Activated CD4-positive, alpha-beta T cell treated with anti-CD3 and anti-CD28 coated beads, Interleukin-2, amount 10 ng/mL, durations not matched to agents 7 days and 5 days (primary cell): ENCODE results near the gene ANKRD65. TPM values are rescaled to one million over a fixed set of nuclear protein-coding genes. Genes with fewer than 3 reads are reported as not detected.
"Not testable (repeated sequence)": the region's sequence is repeated elsewhere in the genome, so short reads cannot be mapped to it uniquely, and the experiment has no call there.

Source experiments
- CTCF ChIA-PET: fragments of 350-600 bp; sonication (Branson Sonifier 250); formaldehyde crosslinking; loops from one replicate; lab custom pipeline; 2021; ENCODE audit warnings: antibody characterized with exemption; lab: Charles Lee
- POLR2A ChIA-PET: fragments of 350-600 bp; sonication (Branson Sonifier 250); formaldehyde crosslinking; loops from one replicate; lab custom pipeline; 2021; ENCODE audit warnings: antibody characterized with exemption; lab: Charles Lee
- DNase-seq: peaks from one replicate; pipeline ENCODE4 v3.0.0-alpha.2; 2020
- H3K27ac Mint-ChIP-seq: one replicate; pipeline ENCODE4 v1.8.0; 2021; ENCODE audit warnings: mild to moderate bottlenecking, moderate library complexity, mixed read lengths
- H3K27me3 Mint-ChIP-seq: one replicate; pipeline ENCODE4 v1.8.0; 2021; ENCODE audit warnings: mixed read lengths
- H3K36me3 Mint-ChIP-seq: one replicate; pipeline ENCODE4 v1.8.0; 2021; ENCODE audit warnings: low read depth, mixed read lengths
- H3K4me1 Mint-ChIP-seq: one replicate; pipeline ENCODE4 v1.8.0; 2021; ENCODE audit warnings: mixed read lengths
- H3K4me3 Mint-ChIP-seq: one replicate; pipeline ENCODE4 v1.8.0; 2021; ENCODE audit warnings: mild to moderate bottlenecking, moderate library complexity, mixed read lengths
- H3K9me3 Mint-ChIP-seq: one replicate; pipeline ENCODE4 v1.8.0; 2021; ENCODE audit warnings: mixed read lengths
- total RNA-seq, 2 experiments: library from RNA; stranded (reverse); gene quantifications; one replicate each; pipeline ENCODE4 v1.2.3, GENCODE V29; 2021

The ANKRD65 gene
- total RNA-seq, 2 experiments from 2014 or later, result not detected

DNA sequence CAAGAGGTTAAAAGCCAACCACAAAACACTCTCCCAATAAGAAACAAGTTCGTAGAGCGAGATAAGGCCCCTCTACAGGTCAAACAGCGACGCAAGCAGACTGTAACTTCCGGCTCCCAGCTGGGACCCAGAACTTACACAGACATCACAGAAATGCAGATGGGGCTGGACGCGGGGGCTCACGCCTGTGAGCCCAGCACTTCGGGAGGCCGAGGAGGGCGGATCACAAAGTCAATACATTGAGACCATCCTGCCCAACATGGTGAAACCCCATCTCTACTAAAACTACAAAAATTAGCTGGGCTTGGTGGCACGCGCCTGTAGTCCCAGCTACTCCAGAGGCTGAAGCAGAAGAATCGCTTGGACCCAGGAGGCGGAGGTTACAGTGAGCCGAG is 33.0 kb downstream of the ANKRD65 start:
- Mint-ChIP-seq H3K27me3 (no peaks in the 10 kb centered on the region), H3K27ac (no peak overlapping the region), H3K9me3 (no peaks in the 10 kb centered on the region), H3K4me1 (peaks cover 2% of the 10 kb centered on the region), H3K4me3 (no peak overlapping the region), H3K36me3 (peaks cover 58% of the 10 kb centered on the region)
- POLR2A ChIA-PET, result interaction anchor here (0.7 kb wide), 1 partner anchor 277 kb away, joined by 3 read pairs; no protein-coding TSS in a partner anchor
- no peak for DNase-seq
- CTCF ChIA-PET, result interaction anchor here (2.7 to 3.2 kb wide), 3 partner anchors 10 to 13 kb away, joined by 6 to 17 read pairs (median 10); partner anchors contain the start of genes AURKAIP1 and CCNL2

DNA sequence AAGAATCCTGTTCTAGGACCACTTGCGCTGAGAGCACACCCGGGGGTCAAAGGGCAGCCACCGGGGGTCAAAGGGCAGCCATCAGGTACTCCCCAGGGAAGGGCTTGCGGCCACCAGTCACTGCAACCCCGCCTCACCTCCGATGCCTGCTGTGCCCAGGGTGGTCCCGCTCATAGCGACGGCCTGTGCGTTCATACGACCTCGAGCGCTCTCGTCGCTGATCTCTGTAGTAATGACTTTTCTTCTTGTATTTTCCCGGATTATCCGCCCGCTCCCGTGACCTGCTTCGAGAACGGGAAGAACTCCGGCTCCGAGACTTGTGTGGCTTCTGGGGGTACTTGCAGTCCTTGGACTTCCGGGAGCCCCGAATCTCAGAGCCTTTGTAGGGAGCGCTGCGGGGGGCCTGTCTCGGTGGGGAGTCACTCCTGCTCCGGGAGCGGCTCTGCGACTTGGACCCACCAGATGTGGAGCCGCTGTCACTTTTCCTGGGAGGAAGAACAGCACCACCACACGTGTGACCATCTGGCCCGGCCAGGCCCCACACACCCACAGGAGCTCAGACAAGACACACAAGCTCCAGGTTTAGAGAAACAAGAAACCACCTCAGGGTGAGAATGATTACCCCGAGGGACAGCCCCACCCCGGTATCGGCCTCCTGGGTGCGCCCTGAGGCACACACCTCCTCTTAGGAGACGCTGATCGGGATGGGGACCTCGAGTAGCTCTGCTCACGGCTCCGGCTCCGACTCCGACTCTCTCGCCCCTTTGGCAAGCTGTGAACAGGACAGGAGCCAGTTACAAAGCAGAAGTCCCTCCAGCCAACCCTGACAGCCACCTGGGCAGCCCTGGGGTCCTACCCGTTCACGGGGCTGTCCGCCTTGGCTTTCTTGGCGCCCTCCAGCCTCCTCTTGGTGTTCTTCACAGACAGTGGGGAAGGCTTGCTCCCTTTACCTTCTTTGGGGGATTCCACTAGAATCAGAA is 33.7 kb downstream of the ANKRD65 start:
- Mint-ChIP-seq H3K27me3 (no peaks in the 10 kb centered on the region), H3K27ac (no peak overlapping the region), H3K9me3 (no peaks in the 10 kb centered on the region), H3K4me3 (no peak overlapping the region), H3K36me3 (peaks cover 53% of the 10 kb centered on the region), H3K4me1 (peaks cover 2% of the 10 kb centered on the region)
- POLR2A ChIA-PET, result interaction anchor here (0.7 kb wide), 1 partner anchor 276 kb away, joined by 3 read pairs; no protein-coding TSS in a partner anchor
- CTCF ChIA-PET, result interaction anchor here (2.7 to 3.2 kb wide), 3 partner anchors 9 to 12 kb away, joined by 6 to 17 read pairs (median 10); partner anchors contain the start of genes AURKAIP1 and CCNL2
- DNase-seq, result no peak

DNA sequence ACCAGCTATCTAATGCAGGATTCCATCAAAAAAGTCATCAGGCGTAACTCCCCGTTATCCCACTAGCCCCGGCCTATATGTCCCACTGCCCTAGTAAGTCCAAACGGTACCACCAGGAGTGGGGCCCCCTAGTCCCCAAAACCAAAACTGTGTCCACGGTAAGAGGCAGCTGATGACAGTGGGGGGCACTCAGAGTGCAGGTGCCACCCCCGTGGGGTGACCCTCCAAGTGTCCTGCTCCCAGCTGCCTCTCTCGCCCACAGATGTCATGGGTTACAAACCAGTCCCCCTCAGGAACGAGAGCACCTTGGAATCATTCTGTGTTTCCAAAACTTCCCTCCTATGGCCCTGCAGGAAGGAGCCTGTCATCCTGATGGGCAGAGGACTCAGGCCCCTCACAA is 35.1 kb downstream of the ANKRD65 start:
- ChIA-PET POLR2A (no interaction called here), CTCF (interaction anchor here (0.7 to 3.2 kb wide), 4 partner anchors 8 to 264 kb away, joined by 3 to 10 read pairs (median 5); partner anchors contain the start of genes AURKAIP1 and CCNL2)
- no peaks in the 10 kb centered on the region for H3K27me3 Mint-ChIP-seq
- no peaks in the 10 kb centered on the region for H3K4me1 Mint-ChIP-seq
- H3K9me3 Mint-ChIP-seq, result no peaks in the 10 kb centered on the region
- peaks cover 43% of the 10 kb centered on the region for H3K36me3 Mint-ChIP-seq
- no peak for DNase-seq
- no peak overlapping the region for H3K27ac Mint-ChIP-seq
- no peak overlapping the region for H3K4me3 Mint-ChIP-seq

DNA sequence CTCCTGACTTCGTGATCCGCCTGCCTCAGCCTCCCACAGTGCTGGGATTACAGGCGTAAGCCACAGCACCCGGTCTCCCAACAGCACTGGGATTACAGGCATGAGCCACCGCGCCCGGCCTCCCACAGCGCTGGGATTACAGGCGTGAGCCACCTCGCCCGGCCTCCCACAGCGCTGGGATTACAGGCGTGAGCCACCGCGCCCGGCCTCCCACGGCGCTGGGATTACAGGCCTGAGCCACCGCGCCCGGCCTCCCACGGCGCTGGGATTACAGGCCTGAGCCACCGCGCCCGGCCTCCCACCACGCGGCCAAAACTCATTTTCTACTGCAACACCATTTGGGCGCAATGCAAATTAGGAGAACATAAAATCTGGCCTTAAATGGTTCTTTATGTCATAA is 35.7 kb downstream of the ANKRD65 start:
- POLR2A ChIA-PET, H3K27ac Mint-ChIP-seq, H3K27me3 Mint-ChIP-seq, H3K4me3 Mint-ChIP-seq, H3K4me1 Mint-ChIP-seq, DNase-seq, H3K9me3 Mint-ChIP-seq: not testable (repeated sequence)
- CTCF ChIA-PET, result interaction anchor here (0.7 to 1.4 kb wide), 3 partner anchors 14 to 263 kb away, joined by 3 to 4 read pairs (median 3); partner anchors contain the start of gene CCNL2
- H3K36me3 Mint-ChIP-seq, result peaks cover 37% of the 10 kb centered on the region

DNA sequence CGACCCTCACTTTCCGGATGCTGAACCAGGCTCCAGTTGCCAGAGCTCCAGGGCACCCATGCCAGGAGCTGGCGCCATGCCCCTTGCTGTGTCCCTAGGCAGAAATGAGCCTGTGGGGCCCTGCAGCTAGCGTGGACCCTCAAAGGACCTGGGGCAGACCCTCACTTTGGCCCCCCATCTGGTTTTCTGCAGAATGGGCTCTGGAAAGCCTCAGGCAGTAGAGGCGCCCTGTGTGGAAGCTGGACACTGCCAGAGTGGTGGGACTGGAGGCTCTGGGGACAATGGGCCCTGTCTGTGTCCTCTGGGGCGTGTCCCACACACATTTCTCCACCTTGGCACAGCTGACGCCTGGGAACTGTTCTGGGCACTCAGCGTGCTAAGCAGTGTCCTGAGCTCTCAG is 39.8 kb downstream of the ANKRD65 start:
- Mint-ChIP-seq H3K4me3 (no peak overlapping the region), H3K27ac (no peak overlapping the region), H3K9me3 (no peaks in the 10 kb centered on the region), H3K27me3 (no peaks in the 10 kb centered on the region), H3K36me3 (peaks cover 7% of the 10 kb centered on the region), H3K4me1 (peaks cover 4% of the 10 kb centered on the region)
- DNase-seq, result no peak
- ChIA-PET POLR2A (no interaction called here), CTCF (no interaction called here)

DNA sequence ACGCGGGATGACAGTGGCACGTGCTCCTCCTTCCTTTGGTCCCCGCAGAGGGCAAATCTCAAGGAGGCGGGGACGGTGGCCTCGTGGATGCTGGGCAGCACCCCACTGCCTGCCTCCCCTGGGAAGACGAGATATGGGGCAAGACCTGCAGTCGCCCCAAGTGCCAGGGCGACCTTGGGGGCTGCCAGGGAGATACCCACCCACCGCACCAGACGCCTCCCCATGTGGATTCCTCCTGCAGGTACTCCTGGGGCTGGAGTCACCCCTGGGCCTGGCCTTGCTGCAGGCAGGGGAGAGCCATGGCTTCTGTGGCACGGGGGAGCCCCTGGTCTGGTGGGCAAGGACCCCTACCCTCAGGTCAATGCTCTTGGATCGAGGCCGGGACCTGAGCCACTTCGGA is 40.2 kb downstream of the ANKRD65 start:
- peaks cover 2% of the 10 kb centered on the region for H3K36me3 Mint-ChIP-seq
- H3K9me3 Mint-ChIP-seq, result no peaks in the 10 kb centered on the region
- no peak overlapping the region for H3K4me3 Mint-ChIP-seq
- H3K27me3 Mint-ChIP-seq, result no peaks in the 10 kb centered on the region
- H3K27ac Mint-ChIP-seq, result no peak overlapping the region
- CTCF ChIA-PET, result no interaction called here
- DNase-seq, result no peak
- POLR2A ChIA-PET, result no interaction called here
- peaks cover 6% of the 10 kb centered on the region for H3K4me1 Mint-ChIP-seq

DNA sequence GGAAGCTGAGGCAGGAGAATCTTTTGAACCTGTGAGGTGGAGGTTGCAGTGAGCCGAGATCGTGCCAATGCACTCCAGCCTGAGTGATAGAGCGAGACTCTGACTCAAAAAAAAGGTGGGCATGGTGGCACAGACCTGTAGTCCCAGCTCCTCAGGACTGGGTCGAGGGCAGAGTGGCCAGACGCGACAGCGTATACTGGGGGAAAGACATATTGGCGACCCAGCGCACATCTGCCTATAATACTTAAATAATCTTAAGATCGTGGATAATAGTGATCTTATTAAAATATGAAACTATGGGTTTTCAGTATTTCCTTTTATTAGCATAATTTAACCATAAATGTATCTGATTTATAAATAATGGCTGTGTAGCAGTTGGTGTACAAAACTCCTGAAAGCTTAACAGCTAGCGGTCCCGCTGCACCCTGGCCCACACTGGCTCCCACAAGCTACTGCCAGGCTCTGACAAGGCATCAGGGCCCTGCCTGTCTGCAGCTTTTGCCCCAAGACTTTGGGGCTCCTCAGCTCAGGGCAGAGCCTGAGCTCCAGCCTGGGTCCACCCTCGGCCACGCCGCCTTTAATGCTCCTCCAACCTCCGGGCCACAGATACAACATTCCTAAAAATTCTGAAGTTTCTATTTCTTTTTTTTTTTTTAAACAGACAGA is 43.4 kb downstream of the ANKRD65 start:
- CTCF ChIA-PET, result interaction anchor here (0.6 to 2.9 kb wide), 7 partner anchors 10 to 766 kb away, joined by 3 to 10 read pairs (median 4); partner anchors contain the start of gene CCNL2
- Mint-ChIP-seq H3K4me1 (peaks cover 23% of the 10 kb centered on the region), H3K4me3 (no peak overlapping the region)

DNA sequence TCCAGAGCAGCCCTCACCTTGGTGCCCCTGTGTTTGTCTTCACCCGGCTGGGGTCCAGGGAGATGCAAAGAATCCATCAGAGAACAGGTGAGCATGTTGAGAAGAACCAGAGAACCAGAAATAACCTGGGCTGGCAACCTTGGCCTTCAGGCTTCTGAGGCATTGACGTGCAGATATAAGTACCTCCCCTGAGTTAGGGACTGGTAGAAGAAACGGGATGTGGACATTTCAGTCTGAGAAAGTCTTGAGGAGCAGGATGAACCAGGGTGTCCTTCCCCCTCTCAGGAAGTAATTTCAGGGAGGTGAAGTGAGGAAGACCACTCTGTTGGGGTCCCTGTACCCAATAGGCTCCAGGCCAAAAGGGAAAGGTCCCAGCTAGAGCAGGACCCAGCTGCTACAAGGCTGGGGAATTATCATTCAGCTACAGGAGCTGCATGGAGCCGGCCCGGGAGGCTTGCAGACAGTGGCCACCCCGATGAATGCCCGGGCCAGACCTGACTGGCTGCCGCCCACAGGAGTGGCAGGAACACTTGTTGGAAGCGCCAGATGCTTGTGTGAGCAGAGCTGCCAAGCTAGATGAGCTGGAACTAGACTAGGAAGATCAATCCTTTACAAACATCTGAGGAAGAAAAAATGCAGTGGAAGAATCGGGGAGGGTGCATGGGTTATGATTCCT is 44.4 kb downstream of the ANKRD65 start:
- Mint-ChIP-seq H3K27ac (peak overlapping the region; percentile 97), H3K4me3 (peak overlapping the region; percentile 88), H3K9me3 (no peaks in the 10 kb centered on the region), H3K27me3 (no peaks in the 10 kb centered on the region), H3K36me3 (peaks cover 12% of the 10 kb centered on the region), H3K4me1 (peaks cover 31% of the 10 kb centered on the region)
- ChIA-PET CTCF (interaction anchor here (1.1 to 2.9 kb wide), 3 partner anchors 11 to 23 kb away, joined by 4 to 10 read pairs (median 7); partner anchors contain the start of gene CCNL2), POLR2A (interaction anchor here (0.7 kb wide), 1 partner anchor 511 kb away, joined by 3 read pairs; no protein-coding TSS in a partner anchor)
- no peak for DNase-seq

More for the DNA sequence above, 43.4 kb downstream of the ANKRD65 start:
- no peaks in the 10 kb centered on the region for H3K27me3 Mint-ChIP-seq
- H3K9me3 Mint-ChIP-seq, result no peaks in the 10 kb centered on the region
- no peak for DNase-seq
- H3K36me3 Mint-ChIP-seq, result peaks cover 10% of the 10 kb centered on the region
- H3K27ac Mint-ChIP-seq, result no peak overlapping the region
- POLR2A ChIA-PET, result no interaction called here

DNA sequence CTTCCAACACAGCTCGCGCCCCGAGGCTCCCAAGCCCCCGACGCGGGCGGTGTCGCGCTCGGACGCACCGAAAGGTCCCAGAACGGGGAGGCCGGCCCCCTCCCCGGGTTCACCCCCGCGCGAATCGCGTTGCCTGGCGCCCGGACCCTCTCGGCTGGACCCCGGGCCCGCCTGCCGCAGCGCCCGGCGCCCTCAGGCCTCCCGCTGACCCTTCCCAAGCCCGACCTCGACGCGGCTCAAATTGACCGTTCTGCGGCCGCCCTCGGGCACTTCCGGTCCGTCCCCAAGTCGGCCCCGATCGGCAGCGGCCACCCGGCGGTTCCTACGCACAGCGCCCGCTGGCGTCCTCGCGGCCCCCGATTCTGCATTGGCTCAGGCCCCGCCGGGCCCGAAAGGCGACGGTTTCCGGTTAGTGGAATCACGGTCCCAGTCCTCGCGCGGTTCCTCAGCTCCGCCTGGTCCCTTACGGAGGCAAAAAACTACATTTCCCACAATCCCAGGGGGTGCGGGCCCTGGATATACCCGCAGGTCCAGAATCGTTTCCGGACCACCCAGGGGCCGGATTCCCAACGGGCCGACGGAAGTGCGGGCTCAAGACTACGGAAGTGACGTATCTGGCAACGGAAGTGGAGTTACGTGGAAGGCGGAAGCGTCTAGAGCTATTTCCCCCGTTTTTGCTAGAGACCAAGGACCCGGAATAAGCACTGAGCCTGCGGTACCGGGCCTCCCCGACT is 46.0 kb downstream of the ANKRD65 start, which contains the start of gene AURKAIP1:
TSS of gene AURKAIP1 (minus strand) at position 279 of the 734 bp plus-strand sequence. CDS start 451 bp downstream, outside the sequence.
- ChIA-PET CTCF (interaction anchor here (0.8 to 1.7 kb wide), 13 partner anchors 12 to 252 kb away, joined by 3 to 9 read pairs (median 4); partner anchors contain the start of gene CCNL2), POLR2A (interaction anchor here (0.8 to 0.9 kb wide), 2 partner anchors 24 to 70 kb away, joined by 3 to 4 read pairs; partner anchors contain the start of gene CCNL2)
- peak; percentile 98 for DNase-seq
- peak within 1 kb of the TSS; percentile 97 for H3K27ac Mint-ChIP-seq
- H3K4me3 Mint-ChIP-seq, result peak within 1 kb of the TSS; percentile 88
- no peaks in the 10 kb centered on the region for H3K9me3 Mint-ChIP-seq
- peaks cover 12% of the 10 kb centered on the region for H3K36me3 Mint-ChIP-seq
- H3K27me3 Mint-ChIP-seq, result no peaks in the 10 kb centered on the region
- H3K4me1 Mint-ChIP-seq, result peaks cover 46% of the 10 kb centered on the region

DNA sequence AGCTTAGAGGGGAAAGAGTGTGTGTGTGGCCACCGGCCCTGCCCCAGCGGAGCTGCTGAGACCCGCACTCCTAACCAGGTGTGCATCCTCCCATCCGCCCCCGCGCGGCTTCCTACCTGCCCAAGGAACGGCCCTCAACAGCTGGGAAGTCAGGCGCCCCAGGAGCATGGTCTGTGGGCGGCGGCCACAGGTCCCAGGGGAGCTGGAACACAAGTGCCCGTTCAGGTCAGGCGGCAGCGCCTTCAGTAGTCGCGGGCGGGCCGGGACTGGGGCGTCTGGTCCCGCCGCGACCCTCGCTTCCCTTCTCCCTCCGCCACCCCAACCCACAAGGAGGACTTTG is 46.5 kb downstream of the ANKRD65 start:
- POLR2A ChIA-PET, result no interaction called here
- CTCF ChIA-PET, result interaction anchor here (0.9 to 1.7 kb wide), 11 partner anchors 13 to 255 kb away, joined by 3 to 9 read pairs (median 4); partner anchors contain the start of gene CCNL2
- Mint-ChIP-seq H3K9me3 (no peaks in the 10 kb centered on the region), H3K27me3 (no peaks in the 10 kb centered on the region), H3K4me3 (peak overlapping the region; percentile 88), H3K4me1 (peaks cover 48% of the 10 kb centered on the region), H3K27ac (peak overlapping the region; percentile 79), H3K36me3 (peaks cover 12% of the 10 kb centered on the region)
- no peak for DNase-seq

DNA sequence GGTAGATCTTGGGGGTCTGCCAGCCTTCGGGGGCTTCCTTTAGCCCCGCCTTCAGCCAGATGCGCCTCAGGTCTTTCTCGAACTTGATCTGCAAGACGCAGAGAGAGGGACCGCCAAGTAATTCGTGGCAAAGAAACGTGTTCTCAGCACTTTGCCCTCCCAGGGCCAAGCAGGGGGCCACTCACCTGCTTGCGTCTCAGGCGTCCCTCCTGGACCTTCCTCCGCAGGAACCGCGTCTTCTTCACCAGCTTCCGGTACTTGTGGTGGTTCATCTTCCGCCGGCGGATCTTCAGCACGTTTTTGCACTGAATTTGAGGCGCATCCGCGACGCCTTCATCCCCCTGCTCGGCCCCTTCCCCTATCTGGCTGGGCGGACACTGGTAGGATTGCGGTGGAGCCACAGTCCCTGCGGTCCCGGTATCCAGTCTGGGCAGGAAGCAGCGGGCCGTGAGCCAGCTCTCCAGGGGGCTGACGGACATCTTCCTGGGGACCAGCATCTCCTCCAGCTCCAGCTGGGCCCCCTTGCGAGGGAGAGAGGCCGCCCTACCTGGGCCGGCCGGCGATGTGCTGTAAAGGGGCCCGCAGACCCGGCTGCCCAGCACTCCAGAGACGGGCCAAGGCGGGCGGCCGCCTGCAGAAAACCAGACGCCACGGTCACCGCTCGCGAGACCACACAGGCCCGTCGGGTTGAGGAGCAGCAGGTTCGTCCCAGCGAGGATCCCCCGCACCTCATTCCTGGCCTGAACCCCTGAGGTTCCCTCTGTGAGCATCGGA is 47.1 kb downstream of the ANKRD65 start:
- no peaks in the 10 kb centered on the region for H3K9me3 Mint-ChIP-seq
- POLR2A ChIA-PET, result no interaction called here
- CTCF ChIA-PET, result interaction anchor here (0.9 to 1.7 kb wide), 8 partner anchors 13 to 256 kb away, joined by 3 to 9 read pairs (median 4); partner anchors contain the start of gene CCNL2
- peak overlapping the region; percentile 88 for H3K4me3 Mint-ChIP-seq
- peaks cover 12% of the 10 kb centered on the region for H3K36me3 Mint-ChIP-seq
- H3K27ac Mint-ChIP-seq, result peak overlapping the region; percentile 79
- DNase-seq, result no peak
- H3K27me3 Mint-ChIP-seq, result no peaks in the 10 kb centered on the region
- peaks cover 48% of the 10 kb centered on the region for H3K4me1 Mint-ChIP-seq
